Breast epithelium (tissue), 4 donors: ENCODE results near the gene CCT2. TPM values are rescaled to one million over a fixed set of nuclear protein-coding genes. Genes with fewer than 3 reads are reported as not detected.

Source experiments
- DNase-seq, 2 donors: peaks; one replicate each; pipeline ENCODE4 v3.0.0-alpha.2; 2019; ENCODE audit warnings: low spot score in 2 of 2
- H3K27ac ChIP-seq, 2 donors: fragments of 200-600 bp; sonication (generic) in 1 of 2; one replicate each; pipeline ENCODE4 v1.5.1; 2016 to 2019; ENCODE audit warnings: mild to moderate bottlenecking in 1 of 2
- H3K27me3 ChIP-seq, 2 donors: fragments of 200-600 bp; sonication (generic) in 1 of 2; one replicate each; pipeline versions ENCODE4 v1.5.1 to v1.6.0; 2017 to 2019; ENCODE audit warnings: control low read depth in 1 of 2, mild to moderate bottlenecking in 1 of 2
- H3K36me3 ChIP-seq: fragments of 200-600 bp; one replicate; pipeline ENCODE4 v1.5.1; 2019
- H3K4me1 ChIP-seq, 2 donors: fragments of 200-600 bp; sonication (generic); one replicate each; pipeline ENCODE4 v1.5.1; 2016 to 2019; ENCODE audit warnings: control low read depth in 1 of 2
- H3K4me3 ChIP-seq, 3 donors: fragments of 200-600 bp; sonication (generic); 1 replicate in 2 of 3; 2 replicates in 1 of 3; pipeline ENCODE4 v1.5.1; 2016 to 2019; ENCODE audit warnings: mild to moderate bottlenecking in 3 of 3, moderate library complexity in 2 of 3
- H3K9me3 ChIP-seq, 2 donors: fragments of 200-600 bp; sonication (generic) in 1 of 2; one replicate each; pipeline ENCODE4 v1.5.1; 2016 to 2019; ENCODE audit warnings: control low read depth in 1 of 2
- CTCF ChIP-seq, 3 donors: fragments of 450-650 bp; IDR thresholded peaks; one replicate each; pipeline ENCODE4 v1.5.1; 2016 to 2017; ENCODE audit warnings: antibody characterized with exemption in 3 of 3, mild to moderate bottlenecking in 3 of 3, moderate library complexity in 3 of 3
- POLR2A ChIP-seq: fragments of 450-650 bp; IDR thresholded peaks from one replicate; pipeline ENCODE4 v1.6.1; 2016; ENCODE audit warnings: antibody characterized with exemption, mild to moderate bottlenecking, moderate library complexity
- POLR2AphosphoS5 ChIP-seq, 3 donors: sonication (generic); formaldehyde crosslinking; IDR thresholded peaks; one replicate each; pipeline ENCODE4 v1.6.1; 2017; ENCODE audit warnings: antibody characterized with exemption in 3 of 3
- intact Hi-C: fragments of 100-400 bp; cut with DNase I; formaldehyde crosslinking; loops from one replicate; pipeline ENCODE4 v1.15.1; 2023; ENCODE audit warnings: low total_unique reads
- total RNA-seq, 3 donors: library from RNA; depleted of rRNA; stranded (reverse); fragments of >200 nt; gene quantifications; one replicate each; pipeline ENCODE4 v1.1.0, GENCODE V29; 2016

The CCT2 gene
- total RNA-seq, 3 donors from 2014 or later = 80.2 to 126 (median 123) TPM

GRCh38 chr12:69570545-69571399 is 14.5 kb upstream of the CCT2 start:
- Histone ChIP-seq H3K27ac (no peak overlapping the region), H3K4me3 (no peak overlapping the region), H3K36me3 (peaks cover 10% of the 10 kb centered on the region), H3K9me3 (no peaks in the 10 kb centered on the region), H3K4me1 (no peaks in the 10 kb centered on the region), H3K27me3 (no peaks in the 10 kb centered on the region)
- DNase-seq = no peak
- TF ChIP-seq POLR2A (no peak), CTCF (IDR thresholded peaks at IDR 0.05) (peak; percentile 56 to 82 (median 75))
- intact Hi-C loops = no loop called here

DNA sequence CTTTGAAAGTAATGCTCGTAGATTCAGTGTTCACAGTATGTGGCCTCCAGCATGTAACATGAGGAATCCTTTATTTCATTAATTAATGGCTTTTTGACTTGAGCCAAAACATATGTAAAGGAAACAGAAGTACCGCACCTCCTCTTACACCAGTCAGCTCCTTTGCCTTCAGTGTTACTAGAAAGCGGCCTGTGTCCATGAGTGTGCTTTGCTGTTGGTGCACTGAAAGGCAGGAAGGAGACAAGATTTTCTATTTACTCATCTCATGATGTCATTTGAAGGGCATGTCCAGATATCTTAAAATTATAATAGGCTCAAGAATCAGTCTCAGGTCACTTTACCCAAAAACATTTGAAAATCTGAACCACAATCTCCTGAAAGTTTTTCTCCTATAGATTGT is 9.9 kb upstream of the CCT2 start:
- no peak overlapping the region for H3K4me3 ChIP-seq
- TF ChIP-seq POLR2A (no peak), CTCF (IDR thresholded peaks at IDR 0.05) (no peak), POLR2AphosphoS5 (IDR thresholded peaks at IDR 0.05) (no peak)
- DNase-seq = no peak
- H3K4me1 ChIP-seq = no peaks in the 10 kb centered on the region
- intact Hi-C loops = no loop called here
- H3K27ac ChIP-seq = no peak overlapping the region
- peaks cover 10% of the 10 kb centered on the region for H3K36me3 ChIP-seq
- H3K9me3 ChIP-seq = no peaks in the 10 kb centered on the region
- H3K27me3 ChIP-seq = no peaks in the 10 kb centered on the region

- DNase-seq = no peak
- Histone ChIP-seq H3K4me3 (no peak overlapping the region), H3K9me3 (no peaks in the 10 kb centered on the region), H3K27ac (no peak overlapping the region), H3K4me1 (no peaks in the 10 kb centered on the region), H3K27me3 (no peaks in the 10 kb centered on the region), H3K36me3 (peaks cover 10% of the 10 kb centered on the region)
- no peak for TF ChIP-seq POLR2AphosphoS5 (IDR thresholded peaks at IDR 0.05)
- no peak for TF ChIP-seq POLR2A
- no peak for TF ChIP-seq CTCF (IDR thresholded peaks at IDR 0.05)
- intact Hi-C loops = no loop called here
Measured at GRCh38 chr12:69578283-69578682, 7.0 kb upstream of the CCT2 start.

DNA sequence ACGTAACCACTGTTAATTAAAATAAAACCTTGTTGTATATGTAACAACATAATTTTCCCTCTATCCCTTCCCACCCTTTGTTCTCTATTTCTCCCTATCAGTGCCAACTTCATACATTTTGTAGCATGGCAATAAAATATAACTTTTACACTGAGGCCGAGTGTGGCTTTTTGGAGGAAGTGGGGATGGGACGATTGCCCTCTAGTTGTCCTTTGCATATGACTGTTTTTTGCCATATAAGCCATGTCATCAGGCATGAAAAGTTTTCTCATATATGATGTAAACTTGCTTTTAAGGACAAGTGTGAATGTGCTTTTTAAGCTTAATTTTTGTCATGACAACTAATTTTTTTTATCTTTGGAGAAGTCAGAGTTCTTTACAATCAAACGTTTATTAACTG is 6.2 kb upstream of the CCT2 start:
- Histone ChIP-seq H3K4me1 (no peaks in the 10 kb centered on the region), H3K9me3 (no peaks in the 10 kb centered on the region), H3K36me3 (peaks cover 10% of the 10 kb centered on the region), H3K27ac (no peak overlapping the region), H3K4me3 (no peak overlapping the region), H3K27me3 (no peaks in the 10 kb centered on the region)
- TF ChIP-seq POLR2A (no peak), POLR2AphosphoS5 (IDR thresholded peaks at IDR 0.05) (no peak), CTCF (IDR thresholded peaks at IDR 0.05) (no peak)
- no peak for DNase-seq
- intact Hi-C loops = no loop called here

- H3K27me3 ChIP-seq = no peaks in the 10 kb centered on the region
- no peak for DNase-seq
- H3K36me3 ChIP-seq = peaks cover under 1% of the 10 kb centered on the region
- intact Hi-C loops = no loop called here
- TF ChIP-seq POLR2A (no peak), CTCF (IDR thresholded peaks at IDR 0.05) (no peak), POLR2AphosphoS5 (IDR thresholded peaks at IDR 0.05) (no peak)
- H3K9me3 ChIP-seq = no peaks in the 10 kb centered on the region
- no peaks in the 10 kb centered on the region for H3K4me1 ChIP-seq
- no peak overlapping the region for H3K27ac ChIP-seq
- no peak overlapping the region for H3K4me3 ChIP-seq
Measured at GRCh38 chr12:69580074-69580473, 5.2 kb upstream of the CCT2 start.
